SW 1271 (cell line): ENCODE results near the gene HMOX2.
A peak's percentile ranks its signal among the peaks of the same experiment; 100 is the strongest.

Source experiments
- DNase-seq, 2 experiments: peaks; one replicate each; lab custom pipeline; 2025; lab: John Stamatoyannopoulos, UW

HMOX2 gene

GRCh38 chr16:4475880-4476788 lies at the start of gene HMOX2:
HMOX2 (plus strand) TSS chr16:4476398; CDS start chr16:4505525, 29,127 bp downstream.
- peak; percentile 74 to 83 for DNase-seq

GRCh38 chr16:4426722-4427372 lies 49.4 kb upstream of the HMOX2 start:
- no peak for DNase-seq

- no peak for DNase-seq
Measured at GRCh38 chr16:4428500-4428899, 47.7 kb upstream of the HMOX2 start.

GRCh38 chr16:4431023-4431422 lies 45.2 kb upstream of the HMOX2 start:
- no peak for DNase-seq

GRCh38 chr16:4433228-4433627 lies 43.0 kb upstream of the HMOX2 start:
- no peak for DNase-seq

- no peak for DNase-seq
Measured at GRCh38 chr16:4433914-4434787, 42.0 kb upstream of the HMOX2 start.

GRCh38 chr16:4435337-4436067 lies 40.7 kb upstream of the HMOX2 start:
- DNase-seq = no peak

- DNase-seq = no peak
Measured at GRCh38 chr16:4437366-4437765, 38.8 kb upstream of the HMOX2 start.

GRCh38 chr16:4442371-4442770 lies 33.8 kb upstream of the HMOX2 start:
- DNase-seq = no peak

GRCh38 chr16:4443271-4443670 lies 32.9 kb upstream of the HMOX2 start:
- no peak for DNase-seq

GRCh38 chr16:4443986-4444385 lies 32.2 kb upstream of the HMOX2 start:
- no peak for DNase-seq

- no peak for DNase-seq
Measured at GRCh38 chr16:4450430-4450829, 25.8 kb upstream of the HMOX2 start.

- no peak for DNase-seq
Measured at GRCh38 chr16:4450931-4451519, 25.2 kb upstream of the HMOX2 start.

GRCh38 chr16:4452674-4453073 lies 23.5 kb upstream of the HMOX2 start:
- no peak for DNase-seq

- DNase-seq = no peak
Measured at GRCh38 chr16:4454623-4455022, 21.6 kb upstream of the HMOX2 start.

- no peak for DNase-seq
Measured at GRCh38 chr16:4455081-4455480, 21.1 kb upstream of the HMOX2 start.

GRCh38 chr16:4455951-4456350 lies 20.2 kb upstream of the HMOX2 start:
- DNase-seq = no peak

- DNase-seq = no peak
Measured at GRCh38 chr16:4460936-4461249, 15.3 kb upstream of the HMOX2 start.

GRCh38 chr16:4461250-4462085 lies 14.7 kb upstream of the HMOX2 start:
- no peak for DNase-seq

- no peak for DNase-seq
Measured at GRCh38 chr16:4463522-4464163, 12.6 kb upstream of the HMOX2 start.
